IPS-18c (cell line): ENCODE measurements around the gene ITGB5.
"Not testable (repeated sequence)": the region's sequence is repeated elsewhere in the genome, so short reads cannot be mapped to it uniquely, and the experiment has no call there.

Source experiments
- H3K4me3 ChIP-seq: 2 replicates; pipeline ENCODE4 v1.7.0; 2013; ENCODE audit warnings: low read depth, mild to moderate bottlenecking, low read length, moderate library complexity; ENCODE audit not compliant: insufficient read depth
- H3K9me3 ChIP-seq: one replicate; pipeline ENCODE4 v1.6.1; 2013; ENCODE audit warnings: mild to moderate bottlenecking, low read length, moderate library complexity; ENCODE audit not compliant: control insufficient read depth, insufficient read depth

ITGB5 gene

DNA sequence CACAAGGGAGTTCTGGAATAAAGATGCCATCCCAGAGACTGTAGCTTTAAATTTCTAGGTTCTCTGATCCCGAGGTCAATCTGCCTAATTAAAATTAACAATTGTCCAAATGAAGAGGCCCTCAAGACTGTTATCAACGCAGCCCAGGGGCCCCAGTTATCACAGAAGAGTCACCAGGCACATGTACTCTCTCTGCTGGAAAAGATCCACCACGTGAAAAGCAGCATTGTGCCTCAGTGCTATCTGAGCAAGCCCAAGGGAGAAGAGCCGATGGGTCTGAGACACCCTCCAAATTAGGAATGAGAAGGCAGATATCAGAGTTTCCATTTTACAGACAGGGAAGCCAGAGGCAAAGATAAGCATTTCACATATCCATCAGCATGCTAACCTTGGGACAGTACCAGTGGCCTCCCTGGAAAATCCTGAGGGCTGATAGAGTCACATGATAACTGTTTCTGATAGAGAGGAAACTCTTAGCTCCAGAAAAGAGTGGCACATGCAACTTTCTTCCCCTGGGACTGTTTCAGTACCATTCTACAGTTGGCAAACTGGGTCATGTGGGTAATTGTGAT is 55.5 kb downstream of the ITGB5 start:
- no peak overlapping the region for H3K4me3 ChIP-seq
- H3K9me3 ChIP-seq = no peaks in the 10 kb centered on the region

DNA sequence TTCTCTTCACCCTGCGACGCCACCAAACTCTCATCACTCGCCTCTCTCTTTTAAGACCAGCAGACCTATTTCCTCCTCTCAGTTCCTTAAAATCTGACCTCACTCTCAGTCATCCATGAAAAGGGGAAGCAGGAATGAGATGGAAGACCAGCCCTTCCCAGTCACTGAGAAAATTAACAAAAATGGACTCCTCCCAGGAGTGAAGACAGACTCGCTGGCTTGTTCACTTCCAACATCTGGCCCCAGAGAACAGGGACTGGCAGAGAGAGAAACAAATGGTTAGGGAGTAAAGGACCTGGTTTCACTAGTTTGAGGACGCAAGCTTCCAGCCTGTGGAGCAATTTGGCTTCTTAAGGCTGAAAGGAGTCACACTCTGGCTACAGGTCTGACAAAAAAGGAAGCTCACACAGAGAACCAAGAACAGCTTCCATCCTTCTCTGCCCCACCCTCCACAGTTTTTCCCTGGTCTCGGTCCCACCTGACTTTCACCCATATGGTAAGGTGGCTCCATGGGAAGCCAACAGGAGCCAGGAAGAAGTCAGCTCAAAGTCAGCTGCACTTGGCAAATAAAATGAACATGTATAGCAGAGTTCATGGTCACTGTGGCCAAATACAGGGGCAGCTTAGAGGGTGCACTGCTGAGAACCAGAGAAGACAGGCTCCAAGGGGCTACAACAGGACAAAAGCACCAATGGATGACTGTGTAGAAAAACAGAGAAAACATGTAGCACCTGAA is 57.2 kb downstream of the ITGB5 start:
- H3K9me3 ChIP-seq = no peaks in the 10 kb centered on the region
- no peak overlapping the region for H3K4me3 ChIP-seq

DNA sequence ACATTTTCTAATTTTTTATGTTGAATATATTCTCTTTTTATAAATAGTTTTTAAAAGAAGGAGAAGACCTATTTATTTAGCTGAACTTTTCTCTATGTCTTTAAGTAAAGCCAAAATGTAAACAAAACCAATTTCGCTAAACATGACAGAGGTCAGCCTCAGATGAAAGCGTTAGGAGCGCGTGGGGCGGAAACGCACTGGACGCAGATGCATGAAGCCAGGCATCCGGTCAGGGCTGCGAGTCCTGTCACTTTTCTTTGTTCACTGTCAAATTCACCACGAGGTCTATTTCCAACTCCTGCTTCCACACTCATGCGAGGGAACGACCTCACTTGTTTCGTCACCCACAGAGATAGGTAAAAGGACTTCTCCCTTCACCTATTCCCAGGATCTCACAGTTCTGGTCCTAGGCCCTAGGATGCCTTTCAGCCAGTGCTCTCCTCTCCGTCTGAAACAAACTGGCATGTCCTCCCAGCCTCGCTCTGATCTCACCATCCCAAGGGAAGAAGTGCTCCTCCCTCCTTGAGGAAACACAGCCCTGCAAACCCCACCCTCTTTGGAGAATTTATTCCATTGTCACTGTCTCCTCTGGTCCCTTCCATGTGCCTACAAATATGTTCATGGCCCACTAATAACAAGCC is 57.9 kb downstream of the ITGB5 start:
- Histone ChIP-seq H3K9me3 (no peaks in the 10 kb centered on the region), H3K4me3 (no peak overlapping the region)

- not testable (repeated sequence) for H3K9me3 ChIP-seq, H3K4me3 ChIP-seq
Observed at GRCh38 chr3:124827476-124828206, 59.5 kb downstream of the ITGB5 start.

GRCh38 chr3:124826703-124827102 is 60.5 kb downstream of the ITGB5 start:
- Histone ChIP-seq H3K9me3 (no peaks in the 10 kb centered on the region), H3K4me3 (no peak overlapping the region)

- no peaks in the 10 kb centered on the region for H3K9me3 ChIP-seq
- H3K4me3 ChIP-seq = no peak overlapping the region
Observed at GRCh38 chr3:124824286-124824915, 62.8 kb downstream of the ITGB5 start.

- Histone ChIP-seq H3K9me3 (no peaks in the 10 kb centered on the region), H3K4me3 (no peak overlapping the region)
Observed at GRCh38 chr3:124823648-124824047, 63.5 kb downstream of the ITGB5 start.

- H3K9me3 ChIP-seq = no peaks in the 10 kb centered on the region
- no peak overlapping the region for H3K4me3 ChIP-seq
Observed at GRCh38 chr3:124823206-124823605, 64.0 kb downstream of the ITGB5 start.

- H3K4me3 ChIP-seq = no peak overlapping the region
- H3K9me3 ChIP-seq = no peaks in the 10 kb centered on the region
Observed at GRCh38 chr3:124821356-124821755, 65.8 kb downstream of the ITGB5 start.

DNA sequence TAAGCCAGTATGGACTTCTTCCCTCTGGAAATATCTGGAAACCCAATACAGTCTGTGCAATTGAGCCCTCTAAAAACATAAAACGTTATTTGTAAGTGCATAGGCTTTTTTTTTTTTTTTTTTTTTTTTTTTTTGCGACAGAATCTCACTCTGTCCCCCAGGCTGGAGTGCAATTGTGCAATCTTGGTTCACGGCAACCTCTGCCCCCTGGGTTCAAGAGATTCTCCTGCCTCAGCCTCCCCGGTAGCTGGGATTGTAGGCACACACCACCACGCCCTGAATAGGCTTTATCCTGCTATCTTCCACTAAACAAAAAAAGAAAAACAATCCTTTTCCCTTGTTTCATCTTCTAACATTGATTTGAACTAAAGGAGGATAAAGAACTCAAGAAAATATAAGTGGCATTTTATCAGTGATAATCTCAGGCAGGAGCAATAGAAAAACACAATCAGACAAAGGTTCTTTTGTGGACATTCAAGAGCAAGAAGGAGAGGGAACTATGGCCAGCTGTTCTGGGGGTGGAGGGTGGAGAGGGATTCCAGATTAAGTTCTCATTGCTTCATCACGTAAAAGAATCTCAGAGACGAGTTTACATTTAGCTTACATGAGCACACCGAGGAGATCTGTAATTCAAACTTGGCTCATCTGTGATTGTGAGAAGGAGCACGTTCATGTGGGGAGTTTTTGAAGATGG is 68.6 kb downstream of the ITGB5 start:
- Histone ChIP-seq H3K4me3 (no peak overlapping the region), H3K9me3 (no peaks in the 10 kb centered on the region)

GRCh38 chr3:124817079-124817478 is 70.1 kb downstream of the ITGB5 start:
- no peak overlapping the region for H3K4me3 ChIP-seq
- H3K9me3 ChIP-seq = no peaks in the 10 kb centered on the region

- no peaks in the 10 kb centered on the region for H3K9me3 ChIP-seq
- H3K4me3 ChIP-seq = no peak overlapping the region
Observed at GRCh38 chr3:124816206-124816605, 71.0 kb downstream of the ITGB5 start.

DNA sequence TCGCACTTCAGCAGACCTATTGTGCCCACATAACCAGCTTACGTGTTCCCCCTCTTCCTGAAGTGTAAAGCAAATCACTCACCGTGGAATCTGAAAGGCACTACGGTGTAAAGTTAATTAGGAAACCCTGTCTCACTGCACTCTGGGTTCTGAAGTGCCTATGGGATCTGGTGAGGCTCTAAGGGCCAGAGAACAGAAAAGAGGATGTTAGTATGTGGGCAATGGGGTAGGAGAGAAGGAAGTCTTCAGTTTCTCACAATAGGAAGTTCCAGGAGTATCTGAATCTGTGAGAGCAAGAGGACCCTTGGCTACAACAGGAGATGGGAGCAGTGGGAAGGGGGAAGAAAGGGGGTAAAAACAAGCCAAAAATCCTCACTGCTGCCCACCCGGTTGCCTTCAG is 71.4 kb downstream of the ITGB5 start:
- no peak overlapping the region for H3K4me3 ChIP-seq
- H3K9me3 ChIP-seq = no peaks in the 10 kb centered on the region

- H3K4me3 ChIP-seq = no peak overlapping the region
- no peaks in the 10 kb centered on the region for H3K9me3 ChIP-seq
Observed at GRCh38 chr3:124814620-124815421, 72.3 kb downstream of the ITGB5 start.

DNA sequence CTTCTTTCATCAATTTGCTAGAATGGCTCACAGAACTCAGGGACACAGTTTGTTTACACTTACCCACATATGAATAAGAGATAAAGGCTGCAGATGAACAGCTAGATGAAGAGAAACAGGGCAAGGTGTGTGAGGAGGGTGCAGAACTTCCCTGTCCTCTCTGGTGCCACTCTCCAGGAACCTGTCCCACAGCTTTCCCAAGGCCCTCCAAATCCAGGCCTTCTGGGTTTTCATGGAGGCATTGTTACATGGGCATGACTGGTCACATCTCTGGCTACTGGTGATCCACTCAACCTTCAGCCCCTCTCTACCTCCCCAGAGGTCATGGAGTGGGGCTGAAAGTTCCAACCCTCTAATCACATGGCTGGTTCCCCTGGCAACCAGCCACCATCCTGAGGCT is 73.6 kb downstream of the ITGB5 start:
- no peaks in the 10 kb centered on the region for H3K9me3 ChIP-seq
- no peak overlapping the region for H3K4me3 ChIP-seq
